Activated CD4-positive, CD25-positive, alpha-beta regulatory T cell treated with anti-CD3 and anti-CD28 coated beads, Interleukin-2, amount 50 U/mL, for 24 hours (primary cell): ENCODE results near the gene HTT.

Experiments used
- ATAC-seq, 2 donors: fragments of 150-1000 bp; cut with Tn5 transposase; one replicate each; pipeline ENCODE4 v1.10.0; 2021; ENCODE audit warnings: mild to moderate bottlenecking in 1 of 2, moderate library complexity in 1 of 2

The HTT gene

DNA sequence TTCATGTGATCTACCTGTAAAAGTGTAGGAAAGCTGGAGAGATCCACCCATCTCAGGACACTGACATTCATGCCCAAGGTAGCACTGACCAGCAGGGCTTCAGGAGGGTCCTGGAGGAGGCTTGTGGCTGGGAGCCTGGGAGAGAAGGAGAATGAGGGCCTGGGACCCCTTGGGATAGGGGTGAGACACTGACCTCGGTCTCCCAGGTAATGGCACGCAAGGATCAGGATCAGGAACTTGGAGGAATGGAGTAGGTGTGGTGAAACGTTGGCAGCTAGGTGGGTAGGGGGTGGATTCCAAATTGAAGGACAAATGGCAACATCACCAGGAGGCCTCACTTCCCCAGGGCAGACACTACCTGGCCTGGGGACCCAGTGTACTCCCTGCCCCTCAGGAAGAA is 206.0 kb downstream of the HTT start:
- ATAC-seq = no peak

DNA sequence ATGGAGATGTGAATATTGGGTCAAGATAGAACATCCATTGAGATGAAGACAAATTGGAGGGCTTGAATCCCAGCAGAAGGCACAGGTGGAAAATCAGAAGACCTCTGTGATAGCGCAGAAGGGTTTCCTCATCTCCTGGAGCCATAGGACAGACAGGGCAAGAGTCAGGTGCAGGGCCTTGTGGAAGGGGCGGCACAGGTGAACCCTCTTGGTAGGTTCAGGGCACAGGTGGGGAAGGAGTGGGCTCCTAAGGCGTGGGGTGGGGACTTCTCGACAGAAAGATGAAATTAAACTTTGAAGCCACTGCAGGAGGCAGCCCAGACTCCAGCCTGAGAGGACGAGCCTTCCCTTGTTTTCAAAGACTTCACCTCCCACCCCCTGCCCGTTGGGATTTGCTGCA is 209.0 kb downstream of the HTT start:
- ATAC-seq = no peak

DNA sequence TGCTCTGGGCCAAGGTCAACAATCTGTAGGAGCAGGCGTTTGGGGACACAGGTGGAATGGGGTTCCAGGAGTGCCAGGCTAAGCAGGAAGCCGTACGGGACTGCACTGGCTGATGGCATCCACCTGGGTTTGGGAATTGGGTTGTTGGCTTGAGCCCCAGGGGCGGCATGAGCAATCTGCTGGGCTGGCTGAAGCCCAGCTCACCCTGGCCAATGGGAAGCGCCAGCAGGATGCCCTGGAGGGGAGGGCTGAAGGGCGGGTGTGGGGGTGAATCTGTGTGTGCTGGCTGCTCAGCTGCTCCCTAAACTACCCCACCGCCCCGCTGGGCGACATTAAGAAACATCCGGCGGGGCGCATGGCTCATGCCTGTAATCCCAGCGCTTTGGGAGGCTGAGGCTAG is 209.4 kb downstream of the HTT start:
- no peak for ATAC-seq

DNA sequence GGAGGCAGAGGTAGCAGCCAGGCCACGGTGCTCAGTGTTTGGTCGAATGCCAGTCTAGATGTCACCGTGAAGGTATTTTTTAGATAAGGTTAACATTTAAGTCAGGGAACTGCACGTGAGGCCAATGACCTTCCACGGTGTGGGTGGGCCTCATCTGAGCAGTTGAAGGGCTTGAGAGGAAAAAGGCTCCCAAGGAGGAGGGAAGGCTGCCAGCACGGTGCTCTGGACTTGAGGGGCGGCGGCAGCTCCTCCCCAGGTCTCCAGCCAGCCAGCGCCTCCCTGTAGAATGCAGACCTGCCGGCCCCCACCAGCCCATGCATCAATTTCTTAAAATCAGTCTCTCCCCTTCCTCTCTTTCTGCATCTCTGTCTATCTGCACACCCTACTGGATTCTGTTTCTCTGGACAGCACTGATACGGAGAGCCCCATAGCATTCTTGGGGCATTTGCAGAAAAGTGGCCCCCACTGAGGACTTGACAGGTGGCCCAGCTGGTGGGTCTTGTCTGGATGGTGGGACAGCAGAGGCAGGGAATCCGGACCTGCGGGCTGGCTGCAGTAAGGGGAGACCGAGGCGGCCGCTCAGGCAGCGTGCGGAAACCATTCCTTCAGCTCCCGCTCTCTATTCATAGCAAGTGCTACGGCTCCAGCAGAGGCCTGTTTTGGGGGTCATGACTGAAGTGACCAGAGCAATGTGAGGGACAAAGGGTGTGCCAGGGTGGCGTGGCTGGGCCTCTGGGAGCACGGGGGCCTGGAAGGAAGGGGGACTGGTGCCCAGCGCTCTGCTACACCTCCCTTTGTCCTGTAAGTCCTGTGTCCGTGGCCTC is 210.5 kb downstream of the HTT start:
- ATAC-seq = no peak

DNA sequence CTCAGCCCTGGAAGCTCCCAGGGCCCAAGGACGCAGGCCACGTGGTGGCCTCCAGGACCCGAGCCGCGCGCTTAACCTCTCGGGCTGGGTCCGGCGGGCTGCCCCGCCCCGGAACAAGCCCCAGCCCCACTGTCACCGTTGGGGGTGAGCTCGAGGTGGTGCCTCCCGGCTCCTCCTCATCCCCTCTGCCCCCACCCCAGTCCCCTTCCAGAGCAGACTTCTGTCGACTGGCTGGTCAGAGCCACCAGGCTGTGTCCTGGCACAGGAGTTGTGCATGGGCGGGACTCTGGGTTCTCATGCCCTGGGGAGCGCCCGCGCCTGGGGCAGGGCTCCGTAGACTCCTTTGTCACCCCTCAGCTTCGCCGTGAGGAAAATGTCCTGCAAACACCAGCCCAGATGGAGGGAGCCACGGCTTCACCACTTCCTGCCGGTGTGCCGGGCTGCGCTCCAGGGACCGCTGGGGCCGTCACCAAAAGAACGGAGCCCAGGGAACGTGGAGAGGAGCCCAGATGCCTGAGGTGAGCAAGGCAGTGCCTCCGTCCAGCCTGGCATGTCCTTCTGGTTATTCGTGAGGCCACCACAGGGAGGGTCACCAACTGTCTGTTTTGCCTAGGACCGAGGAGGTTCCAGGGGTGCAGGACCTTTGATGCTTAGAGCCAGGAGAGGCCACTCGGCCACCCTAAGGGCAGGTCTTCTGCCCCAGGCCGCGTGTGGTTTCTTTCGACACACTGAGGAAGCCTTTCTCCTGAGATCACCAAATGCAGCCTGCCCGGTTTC is 211.3 kb downstream of the HTT start:
- ATAC-seq = peak in 1 of 2 donors; percentile 62

DNA sequence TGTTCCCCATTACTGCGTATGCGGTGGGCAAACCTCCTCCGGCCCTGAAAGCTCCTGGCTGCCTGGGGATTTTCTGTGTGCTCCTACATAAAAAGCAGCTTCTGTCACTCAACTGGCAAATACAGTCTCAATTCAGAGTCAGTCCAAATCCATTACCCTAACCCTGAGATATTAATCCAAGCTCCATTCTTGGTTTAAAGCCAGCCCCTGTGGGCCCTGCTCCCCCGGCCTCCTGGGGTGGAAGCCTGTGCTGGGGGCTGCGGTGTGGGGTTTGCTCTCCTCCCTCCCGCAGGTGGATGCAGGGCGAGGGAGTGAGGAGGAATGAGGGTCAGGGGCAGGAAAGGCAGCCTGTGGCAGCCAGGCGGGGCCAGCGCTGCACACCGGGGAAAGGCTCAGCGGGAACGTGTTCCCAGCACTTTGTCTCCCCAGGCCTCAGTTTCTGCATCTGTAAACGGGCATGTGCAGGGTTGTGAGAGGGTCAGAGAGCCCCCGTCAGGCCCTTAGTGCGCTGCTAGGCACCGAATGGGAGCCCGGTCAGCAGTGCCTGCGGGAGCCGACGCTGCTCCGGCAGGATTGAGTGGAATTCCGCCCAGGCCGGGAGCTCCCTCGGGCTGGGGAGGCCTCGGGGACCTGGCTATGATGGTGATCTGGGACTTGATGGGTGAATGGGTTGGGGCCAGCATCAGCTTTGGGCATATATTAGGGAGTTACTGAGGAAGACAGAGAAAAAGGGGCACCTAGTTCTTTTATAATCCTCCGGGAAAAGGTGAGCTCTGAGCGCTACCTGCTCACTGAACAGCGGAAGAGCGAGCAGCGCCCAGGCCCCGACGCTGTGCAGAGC is 212.1 kb downstream of the HTT start:
- no peak for ATAC-seq

DNA sequence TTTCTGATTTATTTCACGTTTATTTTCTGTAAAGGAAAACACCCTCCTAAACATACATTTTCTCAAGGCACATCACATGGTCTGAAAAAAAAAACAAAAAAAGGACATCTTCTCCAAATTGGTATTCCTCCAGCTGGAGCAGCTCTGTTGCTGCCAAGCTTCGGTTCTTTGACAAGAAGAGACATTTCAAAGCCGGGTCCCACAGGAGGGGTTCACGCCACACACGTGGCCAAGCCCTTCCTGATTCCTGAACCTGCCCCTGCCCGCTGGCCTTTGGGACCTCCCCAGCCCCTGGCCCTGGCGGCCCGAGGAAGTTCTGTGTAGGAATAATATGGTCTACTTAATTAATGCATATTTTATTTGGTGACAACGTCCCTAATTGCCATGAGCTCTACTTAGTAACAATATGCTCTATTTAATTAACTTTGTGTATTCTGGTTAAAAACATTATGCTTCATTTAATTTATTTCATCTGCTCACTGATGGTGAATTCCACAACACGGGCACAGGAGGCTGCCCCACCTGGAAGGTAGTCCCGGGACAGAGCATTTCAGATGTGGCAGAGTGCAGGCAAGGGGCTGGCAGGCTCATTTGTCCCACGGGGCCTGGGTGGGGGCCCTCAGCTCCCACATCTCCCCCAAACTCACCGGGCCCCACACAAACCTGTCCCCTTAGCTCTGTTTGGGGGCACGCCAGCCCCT is 212.9 kb downstream of the HTT start:
- no peak for ATAC-seq

DNA sequence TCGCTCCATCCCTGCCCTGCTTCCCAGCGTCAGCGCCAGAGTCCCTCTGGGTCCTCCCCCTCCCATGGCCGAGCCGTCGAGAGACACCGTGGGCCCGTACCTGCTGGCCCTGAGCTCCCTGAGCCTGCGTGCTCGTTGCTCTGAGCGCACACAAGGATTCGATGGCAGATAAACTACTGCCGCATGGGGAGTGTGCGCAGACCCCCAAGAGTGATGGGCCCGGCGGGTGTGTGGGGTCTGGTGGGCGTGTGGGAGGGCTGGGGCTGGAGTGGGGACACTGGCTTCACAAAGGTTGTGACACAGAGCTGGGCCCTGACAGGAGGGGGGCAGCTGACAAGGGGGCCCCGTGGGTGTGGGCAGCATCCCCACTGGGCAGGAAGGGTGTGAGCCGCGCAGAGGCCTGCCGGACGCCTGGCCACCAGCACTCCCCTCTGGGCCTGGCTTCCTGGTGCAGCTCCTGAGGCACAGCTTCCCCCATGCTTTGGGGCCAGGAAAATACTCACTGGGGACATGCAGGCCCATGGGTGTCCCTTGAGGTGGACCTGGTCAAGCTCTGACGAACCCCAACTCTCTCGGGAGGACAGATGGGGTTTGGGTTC is 213.6 kb downstream of the HTT start:
- ATAC-seq = no peak

DNA sequence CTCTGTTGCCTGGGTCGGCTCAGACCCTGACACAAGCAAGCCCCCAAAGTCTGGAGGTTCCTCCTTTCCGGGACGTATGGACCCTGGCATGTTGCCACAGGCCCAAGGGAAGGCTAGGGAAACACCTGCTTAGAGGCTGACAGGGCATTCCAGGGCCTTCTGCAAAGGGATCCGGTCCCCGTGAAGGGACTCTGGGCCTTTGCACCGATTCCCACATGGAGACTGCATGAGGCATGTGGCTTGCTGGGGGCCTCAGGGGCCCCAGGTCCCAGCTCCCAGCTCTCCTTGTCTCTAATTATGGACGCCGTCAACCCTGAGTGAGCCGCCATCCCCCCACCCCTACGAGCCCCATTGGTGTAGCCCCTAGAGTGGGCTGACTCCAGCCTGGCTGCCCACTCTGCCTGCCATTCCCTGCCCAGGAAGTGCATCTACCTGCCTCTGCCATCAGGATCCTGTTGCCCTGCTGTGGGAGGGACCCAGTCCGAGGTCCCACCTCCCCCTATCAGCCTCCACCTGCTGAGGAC is 214.2 kb downstream of the HTT start:
- no peak for ATAC-seq

DNA sequence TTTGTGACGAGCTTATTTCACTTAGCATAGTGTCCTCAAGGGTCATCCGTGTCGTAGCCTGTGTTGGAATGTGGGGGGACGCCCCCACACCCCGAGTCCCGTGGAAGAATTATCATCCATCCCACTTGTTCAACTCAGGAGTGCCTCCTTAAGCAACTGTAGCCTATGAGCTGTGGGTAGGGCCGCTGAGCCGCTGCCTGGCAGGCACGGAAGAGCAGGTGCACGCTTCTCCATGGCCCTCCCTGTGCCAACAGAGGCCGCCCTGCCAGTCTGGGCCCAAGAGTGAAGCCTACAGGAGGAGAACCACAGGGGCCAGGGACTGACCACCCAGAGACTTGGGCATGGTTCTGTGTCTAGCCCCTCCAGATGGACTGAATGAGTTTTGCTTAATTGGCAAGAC is 216.0 kb downstream of the HTT start:
- no peak for ATAC-seq

DNA sequence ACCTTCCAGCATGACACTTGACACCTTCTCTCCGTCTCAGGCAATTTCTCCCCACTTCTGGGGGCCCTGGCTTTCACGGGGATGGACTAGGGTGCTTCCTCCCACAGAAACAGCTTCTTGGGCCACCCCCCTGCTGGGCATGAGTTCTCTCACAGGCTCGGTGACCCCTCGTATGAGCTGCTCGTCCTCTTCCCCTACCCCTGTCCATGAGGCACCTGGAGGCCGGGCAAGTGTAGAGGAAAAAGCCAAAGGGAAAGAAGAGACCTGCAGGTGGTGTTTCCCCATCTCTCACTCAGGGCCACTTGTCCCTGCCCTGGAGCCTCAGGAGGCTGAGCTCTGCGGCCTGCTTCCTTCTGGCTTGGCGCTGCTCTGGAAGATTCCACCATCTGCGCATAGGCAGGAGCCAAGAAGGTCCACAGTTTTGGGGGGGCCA is 216.4 kb downstream of the HTT start:
- no peak for ATAC-seq

DNA sequence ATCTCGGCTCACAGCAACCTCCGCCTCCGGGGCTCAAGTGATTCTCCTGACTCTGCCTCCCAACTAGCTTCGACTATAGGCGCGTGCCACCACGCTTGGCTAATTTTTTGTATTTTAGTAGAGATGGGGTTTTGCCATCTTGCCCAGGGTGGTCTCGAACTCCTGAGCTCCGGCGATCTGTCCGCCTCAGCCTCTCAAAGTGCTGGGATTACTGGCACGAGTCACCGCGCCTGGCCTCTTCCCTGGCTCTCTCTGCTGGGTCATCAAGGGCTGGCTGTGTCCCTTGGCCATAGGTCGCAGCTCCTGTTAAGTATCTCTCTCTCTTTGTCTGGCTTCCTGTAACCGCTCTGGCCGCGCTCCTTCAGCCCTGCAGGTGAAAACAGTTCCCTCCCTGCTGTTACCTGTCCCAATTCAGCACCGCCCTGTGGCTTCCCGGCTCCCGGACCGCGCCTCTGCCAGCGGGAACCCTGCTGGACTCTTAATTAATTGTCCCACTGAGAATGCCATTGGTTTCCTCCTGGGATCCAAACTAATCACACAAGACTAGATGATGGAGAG is 217.0 kb downstream of the HTT start:
- no peak for ATAC-seq

DNA sequence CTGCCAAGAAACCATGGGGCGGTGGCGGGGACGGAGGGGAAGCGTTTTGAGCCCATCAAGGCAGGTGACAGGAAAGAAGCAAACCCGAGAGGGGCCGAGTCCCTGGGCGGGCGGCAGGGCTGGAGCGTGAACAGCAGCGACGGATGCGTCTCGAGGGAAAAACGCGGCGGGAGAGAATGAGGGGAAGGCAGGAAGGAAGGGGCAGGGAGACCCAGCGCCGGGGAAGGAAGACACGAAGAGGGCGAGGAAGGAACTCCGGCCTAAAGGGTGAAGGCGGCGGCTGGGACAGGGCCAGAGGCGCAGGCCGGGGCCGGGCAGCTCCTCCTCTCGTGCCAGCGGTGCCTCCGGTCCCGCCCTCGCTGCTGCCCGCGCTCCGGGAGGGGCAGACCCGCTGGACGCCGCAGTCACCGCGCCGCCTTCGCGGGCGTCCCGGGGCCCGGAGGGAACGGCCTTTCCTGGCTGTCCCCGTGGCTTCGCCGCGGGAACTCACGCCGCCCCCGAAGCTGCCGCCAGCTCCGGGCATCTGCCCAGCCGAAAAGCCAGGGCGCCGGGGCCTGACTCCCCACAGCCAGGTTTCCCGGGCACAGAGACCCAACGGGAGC is 217.6 kb downstream of the HTT start:
- ATAC-seq = peak; percentile 9 to 12

DNA sequence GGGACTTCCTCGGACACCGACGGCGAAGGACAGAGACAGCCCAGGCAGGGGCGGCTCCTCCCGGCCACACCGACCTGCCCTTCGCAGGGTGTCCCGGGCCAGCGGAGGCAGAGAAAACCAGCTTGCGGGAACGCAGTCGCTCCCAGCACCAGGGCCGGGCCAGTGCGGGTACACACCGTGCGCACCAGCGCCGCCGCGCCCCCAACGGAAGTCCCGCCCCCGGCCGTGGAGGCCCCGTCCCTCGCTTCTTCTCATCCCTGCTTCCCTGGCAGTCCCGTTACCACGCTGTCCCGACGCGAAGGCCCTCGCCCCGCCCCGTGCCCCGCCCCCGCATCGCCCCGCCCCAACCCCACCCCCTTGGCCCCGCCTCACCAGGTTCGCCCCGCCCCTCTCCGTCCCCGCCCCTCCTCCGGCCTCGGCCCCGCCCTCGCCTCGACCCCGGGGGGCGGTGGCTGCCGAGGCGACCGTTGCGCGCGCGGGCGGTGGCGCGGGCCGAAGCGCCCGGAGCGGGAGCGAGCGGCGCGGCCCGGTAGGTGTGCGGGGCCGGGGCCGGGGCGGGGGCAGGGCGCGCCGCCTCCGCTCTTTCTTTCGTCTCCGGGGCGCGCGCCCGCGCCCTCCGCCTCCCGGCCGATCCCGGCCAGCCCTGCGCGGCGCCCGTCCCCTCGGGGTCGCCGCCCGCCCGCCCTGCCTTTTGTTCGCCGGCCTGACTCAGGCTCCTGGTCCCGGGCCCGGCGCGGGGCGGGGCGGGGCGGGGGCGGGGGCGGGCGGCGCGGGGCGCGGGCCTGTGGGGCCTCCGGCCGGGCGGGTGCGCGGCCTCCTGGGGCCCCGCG is 218.3 kb downstream of the HTT start, which contains the start of gene RGS12:
Gene RGS12 (plus strand): TSS at position 451 of the 830 bp plus-strand sequence. CDS start 23,150 bp downstream, outside the sequence.
- ATAC-seq = peak; percentile 97
